ENCODE data around the gene ULK3.

Gene ULK3

GRCh38 chr15:74792227-74793016, 50.5 kb downstream of the ULK3 start:
- in situ Hi-C loops (cut with HindIII; ENCODE audit: low sequenced_read_pairs): no loop called here
- no peak overlapping the region for H3K4me3 ChIP-seq (ENCODE audit: low read depth, low read length)
- DNase-seq (ENCODE audit: low read depth): no peak
- TF ChIP-seq CTCF (IDR thresholded peaks at IDR 0.05; ENCODE audit: low read depth, low read length, missing control alignments): no peak

GRCh38 chr15:74791667-74792066, 51.3 kb downstream of the ULK3 start:
- H3K4me3 ChIP-seq (ENCODE audit: low read depth, low read length): no peak overlapping the region
- TF ChIP-seq CTCF (IDR thresholded peaks at IDR 0.05; ENCODE audit: low read depth, low read length, missing control alignments): no peak
- in situ Hi-C loops (cut with HindIII; ENCODE audit: low sequenced_read_pairs): no loop called here
- DNase-seq (ENCODE audit: low read depth): no peak

- DNase-seq (ENCODE audit: low read depth): no peak
- no peak for TF ChIP-seq CTCF (IDR thresholded peaks at IDR 0.05; ENCODE audit: low read depth, low read length, missing control alignments)
- in situ Hi-C loops (cut with HindIII; ENCODE audit: low sequenced_read_pairs): no loop called here
- no peak overlapping the region for H3K4me3 ChIP-seq (ENCODE audit: low read depth, low read length)
These were observed 51.9 kb downstream of the ULK3 start for GRCh38 chr15:74791007-74791406.

- no peak overlapping the region for H3K4me3 ChIP-seq (ENCODE audit: low read depth, low read length)
- in situ Hi-C loops (cut with HindIII; ENCODE audit: low sequenced_read_pairs): no loop called here
- no peak for TF ChIP-seq CTCF (IDR thresholded peaks at IDR 0.05; ENCODE audit: low read depth, low read length, missing control alignments)
- peak; percentile 82 for DNase-seq (ENCODE audit: low read depth)
These were observed 52.7 kb downstream of the ULK3 start for GRCh38 chr15:74790080-74790916.

GRCh38 chr15:74789741-74790079, 53.2 kb downstream of the ULK3 start:
- H3K4me3 ChIP-seq (ENCODE audit: low read depth, low read length): no peak overlapping the region
- TF ChIP-seq CTCF (IDR thresholded peaks at IDR 0.05; ENCODE audit: low read depth, low read length, missing control alignments): no peak
- in situ Hi-C loops (cut with HindIII; ENCODE audit: low sequenced_read_pairs): no loop called here
- no peak for DNase-seq (ENCODE audit: low read depth)

GRCh38 chr15:74789171-74789631, 53.8 kb downstream of the ULK3 start:
- DNase-seq (ENCODE audit: low read depth): no peak
- no peak for TF ChIP-seq CTCF (IDR thresholded peaks at IDR 0.05; ENCODE audit: low read depth, low read length, missing control alignments)
- no peak overlapping the region for H3K4me3 ChIP-seq (ENCODE audit: low read depth, low read length)
- in situ Hi-C loops (cut with HindIII; ENCODE audit: low sequenced_read_pairs): no loop called here
